Measurements from ENCODE around the gene PCNA.
A peak's percentile ranks its signal among the peaks of the same experiment; 100 is the strongest.

Gene PCNA

DNA sequence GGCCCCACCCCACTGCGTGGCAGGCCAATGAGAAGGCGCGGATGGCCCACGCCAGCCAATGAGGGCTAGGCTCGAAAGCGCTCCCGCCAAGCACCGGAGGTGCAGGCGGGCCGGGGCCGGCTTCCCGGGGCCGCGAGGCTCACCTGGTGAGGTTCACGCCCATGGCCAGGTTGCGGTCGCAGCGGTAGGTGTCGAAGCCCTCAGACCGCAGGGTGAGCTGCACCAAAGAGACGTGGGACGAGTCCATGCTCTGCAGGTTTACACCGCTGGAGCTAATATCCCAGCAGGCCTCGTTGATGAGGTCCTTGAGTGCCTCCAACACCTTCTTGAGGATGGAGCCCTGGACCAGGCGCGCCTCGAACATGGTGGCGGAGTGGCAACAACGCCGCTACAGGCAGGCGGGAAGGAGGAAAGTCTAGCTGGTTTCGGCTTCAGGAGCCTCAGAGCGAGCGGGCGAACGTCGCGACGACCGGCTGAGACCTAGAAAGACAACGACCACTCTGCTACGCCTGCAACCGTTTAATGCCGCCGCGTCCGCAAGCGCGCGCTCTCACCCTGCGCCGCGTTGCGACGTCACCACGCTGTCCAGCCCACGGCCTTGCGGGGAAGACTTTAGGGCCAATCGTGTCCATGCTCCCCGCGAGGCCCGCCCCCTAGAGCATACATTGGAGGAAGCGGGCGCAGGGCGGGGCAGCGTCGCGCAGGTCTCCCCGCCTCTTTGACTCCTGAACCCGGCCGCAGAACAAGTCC is at the start of gene PCNA:
PCNA (minus strand) TSS at position 524 of the 750 bp plus-strand sequence; CDS start at position 364, 160 bp downstream.
- DNase-seq (ENCODE audit: low spot score), result peak; percentile 98

DNA sequence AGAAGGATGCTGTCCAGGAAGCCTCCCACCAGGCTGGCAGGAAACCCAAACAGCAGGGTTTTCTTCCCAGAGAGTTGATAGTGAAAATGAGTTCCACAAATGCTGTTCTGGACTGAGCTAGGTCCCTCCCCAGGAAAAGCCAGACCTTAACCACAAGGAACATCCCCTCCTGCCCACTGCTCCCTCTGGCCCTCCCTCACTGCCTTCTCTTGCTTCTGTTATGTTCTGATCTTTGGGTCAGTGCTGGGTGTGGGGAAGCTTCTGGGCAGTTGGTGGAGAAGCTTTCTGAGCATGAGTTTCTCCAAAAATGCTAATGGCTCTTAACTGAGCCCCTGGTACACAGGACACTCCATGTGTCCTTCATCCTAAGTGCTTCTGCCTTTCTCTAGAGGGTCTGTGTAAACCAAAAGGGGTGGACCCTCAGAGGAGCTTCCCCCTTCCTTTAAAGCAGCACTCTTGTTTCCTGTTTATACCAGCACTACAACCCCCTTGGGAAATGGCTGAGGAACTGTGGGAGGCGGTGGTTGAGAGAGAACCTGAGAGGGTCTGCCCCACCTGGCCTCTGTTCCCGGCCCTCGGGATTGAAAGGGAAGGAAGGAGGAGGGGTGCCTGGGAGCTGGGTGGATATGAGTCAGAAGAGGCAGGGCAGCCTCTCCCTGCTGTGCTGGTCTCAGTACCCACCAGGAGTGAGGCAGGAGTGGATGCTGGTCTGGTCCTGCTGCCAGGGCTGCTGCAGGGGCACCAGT is 49.1 kb upstream of the PCNA start:
- DNase-seq (ENCODE audit: low spot score), result no peak

DNA sequence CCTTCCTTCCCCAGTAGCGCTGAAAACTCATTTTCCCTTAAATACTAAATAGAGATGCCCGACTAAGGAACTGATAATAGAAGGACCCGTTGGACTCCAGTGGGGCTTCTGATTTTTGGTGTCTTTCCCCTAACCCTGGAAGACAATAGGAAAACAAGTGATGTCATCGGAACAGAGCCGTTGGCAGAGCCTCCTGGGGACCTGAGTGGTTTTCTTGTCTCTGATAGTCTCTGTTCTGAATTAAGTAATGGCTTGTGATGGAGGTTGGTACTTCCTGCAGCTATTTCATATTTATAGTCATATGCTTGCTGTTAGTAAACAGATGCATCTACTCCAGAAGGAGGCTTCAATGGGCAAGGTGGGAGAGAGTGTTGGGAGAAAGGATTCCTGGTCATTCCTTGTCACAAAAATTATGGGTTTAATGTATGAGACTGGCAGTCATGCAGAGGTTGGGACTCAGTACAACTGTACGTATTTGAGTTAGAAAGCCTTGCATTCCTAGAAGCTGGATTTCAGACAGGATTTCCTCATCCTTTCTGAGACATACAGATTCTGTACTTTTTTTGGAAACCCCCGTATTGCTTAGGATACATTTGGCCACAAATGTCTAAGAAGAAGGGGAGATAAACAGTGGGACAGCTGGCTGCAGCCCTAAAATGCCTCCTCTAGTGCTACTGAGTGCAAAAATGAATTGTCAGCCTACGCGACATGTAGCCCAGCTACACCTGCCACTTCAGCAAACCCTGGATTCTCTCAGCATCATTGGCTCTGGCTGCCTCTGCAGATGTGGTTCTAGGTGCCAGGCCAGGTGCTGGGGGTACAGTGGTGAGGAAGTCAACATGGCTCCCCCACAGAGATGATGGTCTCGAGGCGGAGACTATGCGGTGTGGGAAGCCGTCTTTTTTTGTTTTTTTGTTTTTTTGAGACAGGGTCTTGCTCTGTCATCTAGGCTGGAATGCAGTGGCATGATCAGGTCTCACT is 45.2 kb upstream of the PCNA start:
- DNase-seq (ENCODE audit: low spot score), result no peak

DNA sequence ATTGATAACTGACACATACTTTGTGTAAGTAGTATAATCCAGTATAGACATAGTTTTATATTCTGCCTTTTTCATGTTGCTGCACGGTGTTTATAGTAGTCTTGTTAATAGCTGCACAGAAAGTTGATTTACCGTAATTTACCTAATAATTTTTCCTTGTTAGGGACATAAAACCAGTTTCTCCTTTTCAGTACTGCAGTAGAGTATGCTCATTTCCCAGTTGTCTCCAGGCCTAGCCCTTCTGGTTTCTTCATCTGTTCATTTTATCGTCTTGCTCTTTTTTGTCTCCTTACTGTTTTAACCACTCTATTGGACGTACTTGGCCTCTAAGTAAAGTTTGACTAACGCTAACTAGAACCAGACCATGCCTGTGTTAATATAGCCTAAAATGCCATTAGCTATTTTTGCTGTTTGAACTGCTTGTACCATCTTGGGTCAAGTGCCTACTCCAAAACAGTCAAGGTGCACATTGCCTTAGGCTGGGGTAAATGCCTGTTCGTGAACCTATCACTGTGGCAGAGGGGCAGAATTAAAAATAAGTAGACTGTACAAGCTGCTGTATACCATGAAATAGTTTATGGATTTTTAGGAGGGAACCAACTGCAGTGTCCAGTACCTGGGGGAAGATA is 41.9 kb upstream of the PCNA start:
- no peak for DNase-seq (ENCODE audit: low spot score)

DNA sequence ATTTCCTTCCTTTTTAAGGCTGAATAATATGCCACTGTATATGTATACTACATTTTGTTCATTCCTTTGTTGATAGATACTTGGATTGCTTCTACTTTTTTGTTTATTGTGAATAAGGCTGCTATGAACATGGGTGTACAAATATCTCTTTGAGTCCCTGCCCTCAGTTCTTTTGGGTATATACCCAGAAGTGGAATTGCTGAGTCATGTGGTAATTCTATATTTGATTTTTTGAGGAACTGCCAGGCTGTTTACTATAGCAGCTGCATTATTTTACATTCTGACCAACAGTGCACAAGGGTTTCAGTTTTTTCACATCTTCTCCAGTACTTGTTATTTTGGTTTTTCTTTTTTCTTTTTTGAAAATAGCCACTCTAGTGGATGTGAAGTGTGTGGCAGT is 41.1 kb upstream of the PCNA start:
- DNase-seq (ENCODE audit: low spot score), result no peak

DNA sequence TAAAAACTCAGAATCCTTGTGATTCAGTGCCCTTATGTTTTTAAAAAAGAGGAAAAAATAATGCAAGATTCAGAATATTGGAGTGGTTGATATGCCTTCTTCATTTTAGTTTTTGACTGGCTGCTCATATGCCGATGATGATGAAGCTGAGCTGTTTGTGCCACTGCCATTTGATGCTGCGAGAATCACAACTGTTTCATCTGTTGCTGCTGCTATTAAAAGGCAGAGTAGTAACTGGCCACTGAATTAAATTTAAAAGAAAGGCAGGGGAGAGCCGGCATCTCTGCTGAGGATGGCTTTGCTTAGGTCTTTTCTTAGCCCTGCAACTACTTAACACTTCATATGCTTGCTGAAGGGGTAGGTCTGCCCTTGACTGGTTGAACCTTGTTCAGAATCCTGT is 40.2 kb upstream of the PCNA start:
- no peak for DNase-seq (ENCODE audit: low spot score)

DNA sequence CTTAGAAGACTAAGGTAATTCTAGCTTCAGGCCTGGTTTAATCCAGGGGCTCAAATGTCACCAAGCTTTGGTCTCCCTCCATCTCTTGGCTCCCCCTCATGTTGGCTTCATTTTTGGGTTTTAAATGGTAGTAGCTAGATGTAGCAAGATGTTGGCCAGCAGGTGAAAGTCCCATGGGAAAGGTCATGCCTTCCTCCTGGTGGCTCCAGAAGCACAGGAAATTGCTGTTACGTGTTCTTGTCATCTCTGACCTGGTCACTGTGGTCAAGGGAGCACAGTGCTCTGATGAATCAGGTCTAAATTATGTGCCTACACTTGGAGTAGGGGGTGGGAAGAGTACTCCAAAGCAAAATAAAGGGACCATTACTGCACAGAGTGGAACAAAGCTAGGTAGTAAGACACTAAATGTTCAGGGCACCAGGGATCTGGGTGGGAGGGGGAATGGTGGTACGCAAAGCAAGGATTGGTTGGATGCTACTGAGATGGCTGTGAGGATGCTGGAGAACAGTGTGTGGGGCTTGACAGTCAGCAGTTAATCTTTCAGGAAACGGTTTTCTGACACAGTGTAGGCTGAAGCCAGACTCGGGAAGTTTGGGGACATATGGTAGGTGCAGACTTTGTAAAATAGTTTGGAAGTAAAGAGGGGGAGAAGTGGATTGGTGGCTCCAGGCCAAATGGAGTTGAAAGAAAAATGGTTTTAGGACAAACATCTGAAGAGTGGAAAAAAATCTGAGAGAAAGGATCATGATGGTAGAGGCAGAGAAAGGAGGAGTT is 37.1 kb upstream of the PCNA start:
- DNase-seq (ENCODE audit: low spot score), result no peak

DNA sequence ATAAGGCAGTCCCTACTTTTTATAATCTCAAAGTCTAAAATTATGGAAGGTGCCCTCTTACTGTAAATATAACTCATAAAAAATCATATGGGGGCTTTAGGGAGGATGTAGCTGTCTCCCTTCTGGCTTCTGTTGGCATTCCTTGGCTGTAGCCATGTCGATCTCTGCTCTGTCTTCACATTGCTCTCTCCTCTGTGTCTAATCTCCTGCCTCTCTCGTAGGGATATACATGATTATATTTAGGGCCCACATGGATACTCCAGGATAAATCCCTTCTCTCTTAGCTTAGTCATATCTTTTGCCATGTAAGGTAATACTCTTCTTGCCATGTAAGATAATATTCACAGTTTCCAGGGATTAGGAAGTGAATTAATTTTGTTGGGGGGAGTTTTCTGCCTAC is 35.6 kb upstream of the PCNA start:
- DNase-seq (ENCODE audit: low spot score), result no peak

DNA sequence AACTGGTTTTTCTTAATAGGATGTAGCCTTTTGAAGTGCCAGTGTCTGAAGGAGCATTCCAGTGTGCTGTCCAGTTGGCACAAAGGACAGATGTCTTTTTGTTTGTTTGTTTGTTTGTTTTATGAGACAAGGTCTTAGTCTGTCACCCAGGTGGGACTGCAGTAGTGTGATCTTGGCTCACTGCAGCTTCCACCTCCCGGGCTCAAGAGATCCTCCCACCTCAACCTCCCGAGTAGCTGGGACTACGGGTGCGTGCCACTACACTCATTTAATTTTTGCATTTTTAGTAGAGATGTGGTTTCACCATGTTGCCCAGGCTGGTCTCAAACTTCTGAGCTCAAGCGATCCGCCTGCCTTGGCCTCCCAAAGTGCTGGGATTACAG is 34.8 kb upstream of the PCNA start:
- DNase-seq (ENCODE audit: low spot score), result no peak

DNA sequence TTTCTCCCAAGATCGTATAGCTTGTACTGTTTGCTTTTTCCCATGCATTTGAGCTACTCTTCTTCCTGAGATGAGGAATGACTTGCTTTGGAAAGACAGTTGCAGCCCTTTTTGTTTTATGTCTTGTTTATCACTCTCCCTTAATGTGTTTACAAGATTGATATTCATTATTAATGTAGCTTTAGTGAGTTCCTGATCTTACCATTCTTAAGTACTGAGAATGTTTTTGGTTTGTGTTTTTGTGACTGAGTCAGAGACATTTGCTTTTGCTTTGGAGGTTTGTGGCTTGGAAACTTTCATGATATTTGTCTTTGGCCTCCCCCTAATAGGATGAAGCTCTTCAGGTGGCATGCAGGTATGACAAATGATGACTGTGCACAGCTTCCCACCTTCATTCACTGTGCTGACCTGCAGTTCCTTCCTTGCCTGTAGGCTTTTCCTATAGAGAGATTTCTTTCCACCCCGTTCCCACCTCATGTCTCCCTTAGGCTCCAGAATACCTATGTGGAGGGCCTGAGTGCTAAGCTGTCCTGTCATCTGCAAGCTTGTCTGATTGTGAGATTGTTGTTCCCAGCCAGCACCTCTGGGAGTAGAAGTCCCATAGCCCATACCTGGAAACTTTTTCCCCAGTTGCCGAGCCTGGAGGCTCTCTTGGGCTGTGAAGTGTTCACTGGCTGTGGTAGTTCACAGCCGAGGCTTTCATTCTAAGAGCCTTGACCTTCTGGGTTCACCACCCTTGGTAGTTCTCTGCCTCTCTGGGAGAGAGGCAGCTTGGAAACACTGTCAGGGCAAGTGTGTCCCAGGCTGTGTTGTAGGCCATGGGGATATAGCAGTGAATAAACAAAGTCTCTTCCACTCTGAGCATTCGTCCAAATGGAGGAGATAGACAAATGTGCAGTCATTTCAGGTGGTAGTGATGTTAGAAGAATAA is 34.1 kb upstream of the PCNA start:
- DNase-seq (ENCODE audit: low spot score), result peak; percentile 3

DNA sequence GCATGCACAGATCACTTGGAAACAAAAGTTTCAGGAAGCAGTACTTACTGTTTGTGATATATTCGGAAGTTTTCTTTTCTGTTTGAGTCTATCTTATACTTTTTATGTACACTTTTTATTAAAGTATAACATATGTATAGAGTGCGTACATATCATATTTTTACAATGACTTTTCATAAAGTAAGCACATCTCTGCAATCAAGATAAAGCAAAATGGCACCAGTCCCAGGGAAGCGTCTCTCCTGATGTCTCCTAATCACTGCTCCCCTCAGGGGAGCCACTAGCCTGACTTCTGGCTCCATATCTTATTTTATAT is 33.4 kb upstream of the PCNA start:
- DNase-seq (ENCODE audit: low spot score), result no peak

DNA sequence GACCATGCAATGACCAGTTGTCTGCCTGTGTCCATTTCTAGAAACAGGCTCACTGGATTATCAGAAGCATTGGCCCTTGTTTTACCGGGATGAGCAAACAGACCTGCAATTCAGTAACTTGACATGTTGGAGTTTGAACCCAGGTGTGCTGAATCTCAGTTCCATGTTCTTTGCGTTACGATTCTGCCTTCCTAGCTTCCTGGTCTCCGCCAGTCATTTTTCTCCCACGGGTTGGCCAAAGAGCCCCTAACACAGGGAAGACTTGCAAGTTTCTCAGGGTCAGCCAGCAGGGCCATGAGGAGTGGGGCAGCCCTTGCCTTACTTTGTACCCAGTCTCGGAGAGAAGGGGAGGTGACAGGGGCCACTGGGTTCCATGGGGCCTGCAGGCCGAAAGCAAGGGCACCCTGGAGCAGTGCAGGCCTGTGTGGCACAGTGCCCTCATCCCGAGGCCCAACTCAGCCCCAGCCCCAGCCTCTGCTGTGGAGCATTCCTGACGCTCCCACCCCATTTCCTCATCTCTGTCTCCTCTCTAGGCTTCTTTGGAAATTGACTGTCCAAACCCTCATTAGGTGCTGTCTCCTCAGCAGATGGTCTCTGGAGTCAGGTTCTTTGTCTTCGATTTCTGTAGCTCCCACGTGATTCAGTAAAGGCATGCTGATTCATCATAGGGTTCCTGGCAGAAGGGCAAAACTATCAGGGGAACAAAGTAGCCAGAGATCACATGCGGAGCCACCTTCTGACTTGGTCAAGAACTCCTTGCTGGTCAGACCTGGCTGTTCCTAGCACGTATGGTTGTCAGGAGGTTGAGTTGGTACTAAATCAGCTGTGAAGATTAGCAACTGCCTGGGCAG is 30.7 kb upstream of the PCNA start:
- DNase-seq (ENCODE audit: low spot score), result no peak

DNA sequence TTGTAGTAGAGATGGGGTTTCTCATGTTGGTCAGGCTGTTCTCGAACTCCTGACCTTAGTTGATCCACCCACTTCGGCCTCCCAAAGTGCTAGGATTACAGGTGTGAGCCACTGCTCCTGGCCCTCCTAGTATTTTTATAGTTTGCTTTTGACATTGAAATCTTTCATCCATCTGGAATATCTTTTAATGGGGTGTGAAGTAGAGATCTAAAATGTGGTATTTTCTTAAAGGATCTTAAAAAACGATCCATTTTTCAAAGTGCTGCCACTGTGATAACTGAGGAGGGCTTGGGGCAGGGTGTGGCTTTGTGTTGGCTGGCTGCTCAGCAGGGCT is 30.1 kb upstream of the PCNA start:
- DNase-seq (ENCODE audit: low spot score), result no peak

DNA sequence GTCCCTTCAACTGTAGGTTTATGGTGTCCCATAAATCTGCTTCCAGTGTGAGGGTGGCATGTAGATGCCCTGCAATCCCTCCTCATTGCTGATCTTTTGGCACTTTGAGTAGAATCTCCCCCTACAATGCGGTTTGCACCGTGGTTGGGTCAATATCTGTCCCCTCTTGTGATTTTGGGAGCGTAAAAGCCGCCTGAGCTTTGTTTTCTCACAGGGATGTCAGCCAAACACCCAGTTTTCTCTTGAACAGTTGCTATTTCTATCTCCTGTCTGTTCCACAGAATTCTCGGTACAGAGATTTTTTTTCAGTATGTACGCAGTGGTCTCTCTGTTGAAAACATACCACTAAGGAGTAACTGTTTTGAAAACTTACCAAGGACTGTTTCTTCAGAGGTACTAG is 28.8 kb upstream of the PCNA start:
- DNase-seq (ENCODE audit: low spot score), result no peak

DNA sequence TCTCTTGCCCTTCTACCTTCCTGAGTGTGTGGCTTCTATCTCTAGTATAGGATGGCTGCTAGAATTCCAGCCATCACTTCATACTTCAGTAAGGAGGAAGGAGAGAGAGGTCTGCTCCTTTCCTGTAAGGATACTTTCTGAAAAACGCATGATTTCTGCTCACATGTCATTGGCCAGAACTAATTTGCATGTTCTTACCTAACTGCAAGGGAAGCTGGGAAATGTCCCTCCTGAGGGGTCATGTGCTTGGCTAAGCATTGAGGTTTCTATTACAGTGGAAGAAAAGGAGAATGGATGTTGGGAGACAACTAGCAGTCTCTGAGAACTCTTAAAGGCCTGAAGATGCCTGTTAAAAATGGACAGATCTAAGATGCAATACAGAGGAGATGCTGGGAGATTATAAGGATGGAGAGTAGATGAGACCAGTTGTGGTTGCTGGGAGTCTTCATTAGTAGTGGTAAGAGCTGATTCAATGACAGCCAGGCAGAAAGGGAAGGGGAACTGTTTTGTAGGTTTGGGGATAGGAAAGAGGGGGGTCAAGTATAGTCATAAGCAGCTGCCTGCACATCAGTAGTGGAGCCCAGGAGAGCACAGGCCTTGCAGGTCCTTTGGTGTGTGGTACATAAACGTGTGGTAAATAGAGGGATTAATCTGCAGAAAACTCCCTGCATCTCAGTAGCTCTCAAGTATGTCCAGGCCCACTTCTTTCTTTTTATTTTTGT is 27.3 kb upstream of the PCNA start:
- DNase-seq (ENCODE audit: low spot score), result no peak

DNA sequence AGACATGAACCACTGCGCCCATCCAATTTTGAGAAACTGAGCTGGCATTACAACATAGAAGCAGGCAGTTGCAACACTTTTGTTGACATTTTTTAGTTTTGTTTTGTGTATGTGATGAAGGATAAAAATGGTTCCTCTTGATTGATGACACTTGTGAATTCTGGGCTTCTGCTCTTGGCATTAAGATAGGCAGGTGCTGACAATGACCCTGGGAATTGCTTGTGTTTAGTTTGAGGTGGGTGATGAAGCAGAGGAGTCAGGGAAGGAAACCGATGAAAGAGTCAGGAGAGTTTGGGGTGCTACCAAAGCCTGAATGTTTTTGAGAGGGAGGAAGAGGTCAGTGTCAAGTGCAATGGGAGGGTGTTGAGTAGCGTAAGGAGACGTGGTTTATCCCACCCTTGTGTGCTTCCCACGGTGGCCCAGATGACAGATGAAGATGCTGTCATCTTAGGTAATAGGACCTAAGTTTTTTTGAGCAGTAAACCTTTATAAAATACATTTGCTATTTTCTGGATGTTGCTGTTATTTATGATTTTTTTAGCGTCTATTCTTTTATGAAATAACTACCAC is 26.4 kb upstream of the PCNA start:
- DNase-seq (ENCODE audit: low spot score), result no peak

DNA sequence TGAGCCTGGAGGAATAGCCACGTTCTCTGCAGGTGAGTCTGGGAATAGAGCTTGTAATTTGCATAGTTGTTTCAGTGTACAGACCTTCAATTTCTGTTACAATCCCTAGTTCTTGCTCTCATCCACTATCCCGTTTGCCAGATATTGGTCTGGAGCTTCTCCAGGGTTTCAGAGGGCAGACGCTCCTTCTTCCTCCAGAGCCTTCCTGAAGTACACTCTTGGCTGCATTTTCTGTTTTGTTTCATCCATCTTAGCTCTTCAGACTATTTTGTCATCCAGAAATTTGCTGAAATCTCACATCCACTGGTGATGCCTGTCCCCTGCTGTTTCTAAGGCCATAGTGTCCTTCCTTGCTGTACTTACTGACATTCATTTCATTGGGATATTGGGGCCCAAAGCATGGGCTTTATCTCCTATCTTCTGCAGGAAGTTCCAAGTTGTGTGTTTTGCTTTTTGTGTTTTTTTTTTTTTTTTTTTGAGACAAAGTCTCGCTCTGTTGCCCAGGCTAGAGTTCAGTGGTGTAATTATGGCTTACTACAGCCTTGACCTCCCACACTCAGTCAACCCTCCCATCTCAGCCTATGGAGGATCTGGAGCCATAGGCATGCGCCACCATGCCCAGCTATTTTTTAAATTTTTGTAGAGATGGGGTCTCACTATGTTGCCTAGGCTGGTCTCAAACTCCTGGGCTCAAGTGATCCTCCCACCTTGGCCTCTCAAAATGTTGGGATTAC is 25.8 kb upstream of the PCNA start:
- no peak for DNase-seq (ENCODE audit: low spot score)

DNA sequence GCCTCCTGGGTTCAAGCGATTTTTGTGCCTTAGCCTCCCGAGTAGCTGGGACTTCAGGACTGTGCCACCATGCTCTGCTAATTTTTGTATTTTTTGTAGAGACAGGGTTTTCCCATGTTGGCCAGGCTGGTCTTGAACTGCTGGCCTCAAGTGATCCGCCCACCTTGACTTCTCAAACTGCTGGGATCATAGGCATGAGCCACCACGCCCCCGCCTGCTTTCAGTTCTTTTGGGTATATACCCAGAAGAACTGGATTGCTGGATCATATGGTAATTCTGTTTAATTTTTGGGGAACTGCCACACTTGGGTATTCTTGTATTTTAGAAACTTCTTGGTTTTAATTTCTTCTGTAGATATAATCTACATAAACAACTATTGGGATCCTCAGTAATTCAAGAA is 24.1 kb upstream of the PCNA start:
- no peak for DNase-seq (ENCODE audit: low spot score)
